GM19099 (cell line): ENCODE results near the gene ABCC11.

ENCODE experiments used
- POLR2A ChIP-seq: IDR thresholded peaks from 3 replicates; pipeline ENCODE4 v1.6.1; 2011; ENCODE audit warnings: low read depth; ENCODE audit not compliant: insufficient read length; ENCODE audit errors: extremely low read depth

The ABCC11 gene

GRCh38 chr16:48136547-48137360 is 110.6 kb downstream of the ABCC11 start:
- TF ChIP-seq POLR2A, result no peak

- no peak for TF ChIP-seq POLR2A
Measured at GRCh38 chr16:48133455-48134211, 113.7 kb downstream of the ABCC11 start.

- TF ChIP-seq POLR2A, result no peak
Measured at GRCh38 chr16:48132696-48133095, 114.6 kb downstream of the ABCC11 start.

- TF ChIP-seq POLR2A, result no peak
Measured at GRCh38 chr16:48131201-48131935, 116.0 kb downstream of the ABCC11 start.

GRCh38 chr16:48129926-48130325 is 117.4 kb downstream of the ABCC11 start:
- TF ChIP-seq POLR2A, result no peak

- no peak for TF ChIP-seq POLR2A
Measured at GRCh38 chr16:48128769-48129168, 118.6 kb downstream of the ABCC11 start.

- TF ChIP-seq POLR2A, result no peak
Measured at GRCh38 chr16:48126801-48127644, 120.3 kb downstream of the ABCC11 start.

- TF ChIP-seq POLR2A, result no peak
Measured at GRCh38 chr16:48125888-48126287, 121.5 kb downstream of the ABCC11 start.

GRCh38 chr16:48124266-48124665 is 123.1 kb downstream of the ABCC11 start:
- no peak for TF ChIP-seq POLR2A

GRCh38 chr16:48123104-48123788 is 124.1 kb downstream of the ABCC11 start:
- no peak for TF ChIP-seq POLR2A

GRCh38 chr16:48121276-48121675 is 126.1 kb downstream of the ABCC11 start:
- TF ChIP-seq POLR2A, result no peak

GRCh38 chr16:48118841-48119240 is 128.5 kb downstream of the ABCC11 start:
- TF ChIP-seq POLR2A, result no peak

GRCh38 chr16:48117217-48118105 is 129.9 kb downstream of the ABCC11 start:
- TF ChIP-seq POLR2A, result no peak
